DOHH2 (cell line): ENCODE data around the gene RSRP1.
"Not testable (repeated sequence)": the region's sequence is repeated elsewhere in the genome, so short reads cannot be mapped to it uniquely, and the experiment has no call there.

Source experiments
- H3F3A ChIP-seq: fragments of 200-600 bp; sonication (generic), shearing (Covaris generic); 2 replicates; pipeline ENCODE4 v1.6.0; 2016; ENCODE audit warnings: antibody characterized with exemption, mild to moderate bottlenecking; ENCODE audit not compliant: control insufficient read depth, insufficient read depth
- H3K27ac ChIP-seq: fragments of 200-600 bp; sonication (generic); 2 replicates; pipeline ENCODE4 v1.5.1; 2014; ENCODE audit warnings: low read depth, mild to moderate bottlenecking, low read length, moderate library complexity
- H3K27me3 ChIP-seq: fragments of 200-600 bp; sonication (generic); 2 replicates; pipeline ENCODE4 v1.6.1; 2014; ENCODE audit warnings: mild to moderate bottlenecking, low read length, mixed read lengths; ENCODE audit not compliant: control insufficient read depth
- H3K36me3 ChIP-seq: fragments of 200-600 bp; sonication (generic); 2 replicates; pipeline ENCODE4 v1.6.1; 2014; ENCODE audit warnings: mild to moderate bottlenecking, low read length, moderate library complexity, mixed read lengths; ENCODE audit not compliant: control insufficient read depth
- H3K4me1 ChIP-seq: fragments of 200-600 bp; sonication (generic); 2 replicates; pipeline ENCODE4 v1.6.1; 2014; ENCODE audit warnings: mild to moderate bottlenecking, low read length, mixed read lengths; ENCODE audit not compliant: control insufficient read depth
- H3K4me2 ChIP-seq: fragments of 200-600 bp; sonication (generic); 2 replicates; pipeline ENCODE4 v1.6.0; 2014; ENCODE audit warnings: mild to moderate bottlenecking, low read length, moderate library complexity
- H3K4me3 ChIP-seq: fragments of 200-600 bp; sonication (generic); 2 replicates; pipeline ENCODE4 v1.5.1; 2014; ENCODE audit warnings: mild to moderate bottlenecking, low read length, mixed read lengths
- H3K79me2 ChIP-seq: fragments of 200-600 bp; sonication (generic); 2 replicates; pipeline ENCODE4 v1.6.1; 2014; ENCODE audit warnings: mild to moderate bottlenecking, low read length, mixed read lengths; ENCODE audit not compliant: control insufficient read depth
- H3K9me2 ChIP-seq: fragments of 200-600 bp; sonication (generic); replicated peaks from 2 replicates; pipeline ENCODE4 v1.6.1; 2014; ENCODE audit warnings: mild to moderate bottlenecking, low read length, mixed read lengths; ENCODE audit not compliant: control insufficient read depth
- H3K9me3 ChIP-seq: fragments of 200-600 bp; sonication (generic); 2 replicates; pipeline ENCODE4 v1.6.1; 2014; ENCODE audit warnings: antibody characterized with exemption, low read length, mixed read lengths; ENCODE audit not compliant: control insufficient read depth, insufficient read depth
- H4K20me1 ChIP-seq: fragments of 200-600 bp; sonication (generic); 2 replicates; pipeline ENCODE4 v1.6.0; 2014; ENCODE audit warnings: low read depth, mild to moderate bottlenecking, antibody characterized with exemption, low read length, moderate library complexity; ENCODE audit not compliant: control insufficient read depth, insufficient read depth
- TF ChIP-seq, protein P1 (sequence below): fragments of 200-600 bp; sonication (generic); IDR thresholded peaks from one replicate; pipeline ENCODE4 v1.5.1; 2014; ENCODE audit warnings: antibody characterized with exemption, mild to moderate bottlenecking, low read depth, low read length; ENCODE audit not compliant: poor library complexity, severe bottlenecking

Gene RSRP1

DNA sequence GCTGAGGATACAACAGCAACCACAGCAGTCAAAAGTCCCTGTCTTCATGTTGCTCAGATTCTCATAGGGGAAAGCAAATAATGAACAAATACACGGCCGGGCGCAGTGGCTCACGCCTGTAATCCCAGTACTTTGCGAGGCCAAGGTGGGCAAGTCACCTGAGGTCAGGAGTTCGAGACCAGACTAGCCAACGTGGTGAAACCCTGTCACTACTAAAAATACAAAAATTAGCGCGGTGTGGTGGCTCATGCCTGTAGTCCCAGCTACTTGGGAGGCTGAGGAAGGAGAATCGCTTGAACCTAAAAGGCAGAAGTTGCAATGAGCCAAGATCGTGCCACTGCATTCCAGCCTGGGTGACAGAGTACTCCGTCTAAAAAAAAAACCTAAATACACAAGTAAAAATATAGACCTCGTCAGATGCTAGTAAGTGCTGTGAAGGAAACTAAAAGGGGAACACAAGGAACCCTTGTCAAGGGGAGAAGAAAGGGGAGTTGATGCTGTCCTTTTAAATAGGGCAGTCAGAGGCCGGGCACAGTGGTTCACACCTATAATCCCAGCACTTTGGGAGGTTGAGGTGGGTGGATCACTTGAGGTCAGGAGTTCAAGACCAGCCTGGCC lies 21.0 kb upstream of the RSRP1 start:
- not testable (repeated sequence) for H3K79me2 ChIP-seq, H3K9me2 ChIP-seq, H3K27me3 ChIP-seq, H3K4me1 ChIP-seq, H3K36me3 ChIP-seq, H3F3A ChIP-seq, H4K20me1 ChIP-seq, H3K9me3 ChIP-seq, H3K27ac ChIP-seq
- Histone ChIP-seq H3K4me3 (peak overlapping the region; percentile 66), H3K4me2 (peak overlapping the region; percentile 58)

DNA sequence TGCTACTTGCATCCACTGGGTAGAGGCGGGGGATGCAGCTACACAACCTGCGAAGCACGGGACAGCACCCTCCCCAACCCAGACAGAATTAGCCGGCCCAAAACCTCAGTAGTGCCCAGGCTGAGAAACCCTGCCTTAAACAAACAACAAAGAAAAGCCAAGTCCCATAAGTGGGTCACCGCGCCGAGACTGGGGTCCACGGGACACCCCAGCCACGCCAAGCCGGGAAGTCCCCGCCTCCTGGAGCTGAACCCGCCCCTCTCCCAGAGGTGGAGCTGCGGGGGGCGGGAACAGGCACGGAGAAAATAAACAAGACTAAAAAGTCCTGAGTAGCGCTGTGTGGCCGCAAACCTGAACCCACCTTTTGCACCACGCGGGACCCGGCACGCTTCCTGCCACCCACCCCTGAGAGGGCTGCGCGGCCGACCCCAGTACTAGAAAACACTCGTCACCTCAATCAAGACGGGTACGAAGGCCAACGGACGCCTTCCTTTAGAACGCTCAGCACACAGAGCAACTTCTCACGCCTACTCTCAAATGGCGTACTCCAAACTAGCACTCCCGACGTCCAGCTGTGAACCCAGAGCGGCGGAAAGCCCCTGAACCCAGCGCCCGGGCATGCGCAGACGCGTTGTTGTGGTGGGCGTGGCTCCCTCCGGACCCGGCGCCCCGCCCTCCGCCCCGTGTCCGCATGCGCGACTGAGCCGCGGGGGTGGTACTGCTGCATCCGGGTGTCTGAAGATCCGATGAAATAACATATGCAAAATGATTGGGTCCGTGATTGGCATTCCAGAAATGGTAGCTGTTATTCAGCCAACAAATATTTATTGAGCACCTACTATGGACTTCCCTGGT lies 20.3 kb upstream of the RSRP1 start:
- not testable (repeated sequence) for H4K20me1 ChIP-seq, H3K9me2 ChIP-seq, H3K79me2 ChIP-seq, H3K36me3 ChIP-seq, H3K27me3 ChIP-seq, H3F3A ChIP-seq, H3K4me1 ChIP-seq, H3K9me3 ChIP-seq
- H3K4me3 ChIP-seq, result peak overlapping the region; percentile 66
- H3K27ac ChIP-seq, result peak overlapping the region; percentile 37; the same call in 1 of the 2 replicates
- peak overlapping the region; percentile 58 for H3K4me2 ChIP-seq

DNA sequence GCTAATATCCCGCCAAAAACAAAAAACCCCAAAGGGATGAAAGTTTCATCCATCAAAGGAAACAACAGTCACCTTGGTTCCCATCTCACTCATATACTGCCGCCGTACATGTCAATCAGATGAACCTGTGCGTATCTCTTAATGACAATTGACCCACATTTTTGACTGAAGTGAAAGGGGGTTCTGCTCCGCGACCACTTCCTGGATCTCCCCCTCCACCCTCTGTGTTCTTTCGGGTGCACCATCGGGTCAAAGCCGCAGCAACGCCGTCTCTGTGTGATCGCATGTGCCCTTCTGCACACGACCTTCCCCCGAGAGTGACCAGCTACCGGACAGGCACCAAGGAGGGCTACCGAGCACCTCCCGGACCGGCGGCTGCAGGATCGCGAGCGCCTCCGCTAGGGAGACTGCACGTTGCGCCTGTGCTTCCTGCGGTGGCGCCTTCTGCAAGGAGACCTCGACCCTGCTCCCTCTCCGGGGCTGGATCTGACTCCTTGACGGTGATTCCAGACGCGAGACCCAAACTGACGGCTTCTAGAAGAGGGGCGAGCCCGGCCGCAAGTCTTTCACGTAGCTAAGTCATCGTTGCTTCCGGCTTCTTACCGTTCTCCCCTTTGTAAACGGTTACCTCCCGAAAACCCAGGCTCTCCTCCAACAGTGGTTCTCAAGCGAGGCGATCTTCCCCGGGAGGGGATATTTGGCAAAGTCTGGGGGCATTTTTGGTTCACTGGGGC lies 19.5 kb upstream of the RSRP1 start:
- H3K4me1 ChIP-seq, H3K27me3 ChIP-seq, H3K36me3 ChIP-seq, H3K9me3 ChIP-seq, H3K9me2 ChIP-seq, H3K79me2 ChIP-seq, H4K20me1 ChIP-seq, H3F3A ChIP-seq: not testable (repeated sequence)
- H3K4me3 ChIP-seq, result peak overlapping the region; percentile 76
- H3K27ac ChIP-seq, result 0 out of 2 replicates have a peak overlapping the region, but pooled peaks have one; percentile 37
- peak overlapping the region; percentile 63 for H3K4me2 ChIP-seq

DNA sequence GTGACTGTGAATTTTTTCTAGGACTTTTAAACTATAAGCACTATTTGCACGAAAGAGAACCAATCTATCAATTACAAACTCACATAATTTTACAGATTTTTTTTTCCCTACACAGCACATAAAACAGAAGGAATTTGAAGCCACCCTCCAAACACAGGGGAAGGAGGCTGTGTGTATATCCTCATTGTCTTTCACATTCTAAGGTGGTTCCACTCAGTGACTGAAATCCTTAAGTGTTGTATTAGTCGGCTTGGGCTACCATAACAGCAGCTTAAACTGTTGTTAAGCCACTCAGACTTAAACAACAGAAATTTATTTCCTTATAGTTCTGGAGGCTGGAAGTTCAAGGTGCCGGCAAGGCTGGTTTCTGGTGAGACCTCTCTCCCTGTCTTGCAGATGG lies 13.1 kb upstream of the RSRP1 start:
- H3K4me2 ChIP-seq, H3K79me2 ChIP-seq, H3K9me2 ChIP-seq, H3K36me3 ChIP-seq, H3F3A ChIP-seq, H4K20me1 ChIP-seq, H3K4me3 ChIP-seq, H3K27me3 ChIP-seq, H3K4me1 ChIP-seq, H3K27ac ChIP-seq, H3K9me3 ChIP-seq: not testable (repeated sequence)

DNA sequence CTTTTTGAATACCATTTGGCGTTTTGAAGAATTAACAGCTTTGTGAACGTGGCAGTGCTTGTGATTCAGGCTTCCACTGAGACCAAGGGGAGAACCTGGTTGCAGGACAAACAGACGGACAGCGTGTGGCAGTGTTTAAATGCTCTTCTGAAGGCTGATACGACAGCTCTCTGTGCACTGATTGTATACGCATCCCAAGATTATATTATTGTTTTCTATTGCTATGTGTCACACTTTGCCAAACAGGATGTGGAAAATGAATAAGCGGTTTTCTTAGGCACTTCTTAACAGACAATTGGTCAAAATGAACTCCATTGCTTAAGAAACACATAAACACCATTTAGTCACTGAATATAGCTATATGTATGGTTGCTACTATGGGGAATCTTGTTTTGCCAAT lies 12.6 kb upstream of the RSRP1 start:
- H3K4me1 ChIP-seq, H3K4me2 ChIP-seq, H3K27me3 ChIP-seq, H3K9me3 ChIP-seq, H3K36me3 ChIP-seq, H3K4me3 ChIP-seq, H4K20me1 ChIP-seq, H3K79me2 ChIP-seq, H3F3A ChIP-seq, H3K27ac ChIP-seq, H3K9me2 ChIP-seq: not testable (repeated sequence)
- TF ChIP-seq, protein P1, sequence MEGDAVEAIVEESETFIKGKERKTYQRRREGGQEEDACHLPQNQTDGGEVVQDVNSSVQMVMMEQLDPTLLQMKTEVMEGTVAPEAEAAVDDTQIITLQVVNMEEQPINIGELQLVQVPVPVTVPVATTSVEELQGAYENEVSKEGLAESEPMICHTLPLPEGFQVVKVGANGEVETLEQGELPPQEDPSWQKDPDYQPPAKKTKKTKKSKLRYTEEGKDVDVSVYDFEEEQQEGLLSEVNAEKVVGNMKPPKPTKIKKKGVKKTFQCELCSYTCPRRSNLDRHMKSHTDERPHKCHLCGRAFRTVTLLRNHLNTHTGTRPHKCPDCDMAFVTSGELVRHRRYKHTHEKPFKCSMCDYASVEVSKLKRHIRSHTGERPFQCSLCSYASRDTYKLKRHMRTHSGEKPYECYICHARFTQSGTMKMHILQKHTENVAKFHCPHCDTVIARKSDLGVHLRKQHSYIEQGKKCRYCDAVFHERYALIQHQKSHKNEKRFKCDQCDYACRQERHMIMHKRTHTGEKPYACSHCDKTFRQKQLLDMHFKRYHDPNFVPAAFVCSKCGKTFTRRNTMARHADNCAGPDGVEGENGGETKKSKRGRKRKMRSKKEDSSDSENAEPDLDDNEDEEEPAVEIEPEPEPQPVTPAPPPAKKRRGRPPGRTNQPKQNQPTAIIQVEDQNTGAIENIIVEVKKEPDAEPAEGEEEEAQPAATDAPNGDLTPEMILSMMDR, result peak; percentile 9
